Hepatocyte (in vitro differentiated cells): ENCODE measurements around the gene PID1.

Experiments
- EZH2 ChIP-seq: fragments of 200-600 bp; sonication (generic); IDR thresholded peaks from 2 replicates; pipeline ENCODE4 v1.6.1; 2016; ENCODE audit warnings: antibody characterized with exemption, mild to moderate bottlenecking, borderline replicate concordance
- EZH2phosphoT487 ChIP-seq: fragments of 200-600 bp; sonication (generic); IDR thresholded peaks from one replicate; pipeline ENCODE4 v1.6.1; 2018; ENCODE audit warnings: antibody characterized with exemption, mild to moderate bottlenecking, low read depth, moderate library complexity; ENCODE audit not compliant: unreplicated experiment, severe bottlenecking
- TF ChIP-seq, protein P1 (sequence below): fragments of 200-600 bp; sonication (generic); IDR thresholded peaks from 2 replicates; pipeline ENCODE4 v1.5.1; 2016; ENCODE audit warnings: antibody characterized with exemption, mild to moderate bottlenecking; ENCODE audit not compliant: poor library complexity

DNA sequence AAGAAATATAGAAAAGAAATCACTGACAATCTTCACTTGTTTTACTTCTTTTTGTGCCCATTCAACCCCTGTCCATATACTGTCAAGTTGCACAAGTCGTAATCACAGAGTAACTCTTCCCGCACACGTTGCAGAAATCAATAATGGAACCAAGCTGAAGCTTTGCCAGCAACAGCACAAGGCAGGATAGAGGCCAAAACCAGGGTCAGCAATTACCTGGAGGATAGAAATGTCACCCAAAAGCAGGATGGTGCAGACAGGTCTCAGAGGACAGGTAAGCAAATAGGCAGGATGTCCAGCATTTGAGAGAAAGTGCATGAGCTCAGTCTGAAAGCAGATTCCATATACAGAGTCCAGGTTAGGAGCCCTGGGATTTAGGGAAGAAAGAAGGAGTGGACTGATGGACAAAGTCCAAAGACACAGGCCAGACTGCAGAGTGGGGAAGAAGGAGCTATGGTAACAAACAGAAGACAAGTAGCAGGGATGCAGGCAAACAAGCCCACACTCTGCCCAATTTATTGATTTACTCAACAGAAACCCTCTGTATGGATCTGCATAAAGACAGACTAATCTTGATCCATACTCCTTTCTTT is 52.7 kb downstream of the PID1 start:
- TF ChIP-seq EZH2 (no peak), EZH2phosphoT487 (no peak)
- TF ChIP-seq, protein P1, sequence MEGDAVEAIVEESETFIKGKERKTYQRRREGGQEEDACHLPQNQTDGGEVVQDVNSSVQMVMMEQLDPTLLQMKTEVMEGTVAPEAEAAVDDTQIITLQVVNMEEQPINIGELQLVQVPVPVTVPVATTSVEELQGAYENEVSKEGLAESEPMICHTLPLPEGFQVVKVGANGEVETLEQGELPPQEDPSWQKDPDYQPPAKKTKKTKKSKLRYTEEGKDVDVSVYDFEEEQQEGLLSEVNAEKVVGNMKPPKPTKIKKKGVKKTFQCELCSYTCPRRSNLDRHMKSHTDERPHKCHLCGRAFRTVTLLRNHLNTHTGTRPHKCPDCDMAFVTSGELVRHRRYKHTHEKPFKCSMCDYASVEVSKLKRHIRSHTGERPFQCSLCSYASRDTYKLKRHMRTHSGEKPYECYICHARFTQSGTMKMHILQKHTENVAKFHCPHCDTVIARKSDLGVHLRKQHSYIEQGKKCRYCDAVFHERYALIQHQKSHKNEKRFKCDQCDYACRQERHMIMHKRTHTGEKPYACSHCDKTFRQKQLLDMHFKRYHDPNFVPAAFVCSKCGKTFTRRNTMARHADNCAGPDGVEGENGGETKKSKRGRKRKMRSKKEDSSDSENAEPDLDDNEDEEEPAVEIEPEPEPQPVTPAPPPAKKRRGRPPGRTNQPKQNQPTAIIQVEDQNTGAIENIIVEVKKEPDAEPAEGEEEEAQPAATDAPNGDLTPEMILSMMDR, result no peak
